GM19468 (cell line): ENCODE measurements around the gene CTDP1.

ENCODE experiments used
- ATAC-seq: cut with Tn5 transposase; IDR thresholded peaks from one replicate; pipeline ENCODE4 v1.9.1; 2021; ENCODE audit warnings: mild to moderate bottlenecking, moderate library complexity, moderate number of reproducible peaks; ENCODE audit not compliant: unreplicated experiment; ENCODE audit errors: extremely low read depth

CTDP1 gene

DNA sequence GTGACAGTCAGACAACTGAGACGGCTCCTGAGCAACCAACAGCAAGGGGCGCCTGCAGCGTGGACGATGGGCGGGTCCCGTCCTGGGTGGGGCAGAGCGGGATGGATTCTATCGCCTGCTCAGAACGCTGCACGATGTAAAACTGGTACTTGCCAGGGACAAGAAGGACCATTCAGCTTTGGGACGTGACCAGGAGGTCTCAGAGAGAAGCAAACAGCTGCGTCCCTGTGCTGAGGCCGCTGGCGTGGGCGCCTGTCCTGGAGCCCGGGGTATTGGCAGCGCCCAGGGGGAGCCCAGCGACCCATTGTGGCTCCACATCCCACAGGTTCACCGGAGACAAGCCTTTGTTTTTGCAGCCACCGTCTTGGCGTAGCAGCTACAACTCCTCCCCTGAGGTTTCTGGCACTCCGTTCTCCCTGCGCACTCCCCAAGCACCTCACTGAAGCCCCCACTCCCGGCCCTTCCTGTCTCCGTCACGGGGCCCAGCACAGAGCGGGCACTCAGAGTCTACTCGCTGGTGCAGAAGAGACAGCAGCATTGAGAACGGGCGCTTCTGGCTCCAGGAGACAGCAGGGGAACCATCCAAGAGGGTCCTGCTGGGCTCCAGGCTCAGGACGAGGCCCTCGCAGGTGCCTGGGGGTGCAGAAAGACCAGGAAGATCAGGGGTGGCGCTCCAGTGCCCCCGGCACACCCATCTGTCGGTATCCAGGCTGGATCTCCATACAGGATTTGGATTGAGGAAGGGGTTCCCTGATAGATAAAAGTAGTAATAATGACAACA is 96.0 kb downstream of the CTDP1 start:
- no peak for ATAC-seq

- no peak for ATAC-seq
Measured at GRCh38 chr18:79776674-79777073, 97.1 kb downstream of the CTDP1 start.

GRCh38 chr18:79778291-79778791 is 98.7 kb downstream of the CTDP1 start:
- ATAC-seq = no peak

- no peak for ATAC-seq
Measured at GRCh38 chr18:79779021-79779699, 99.6 kb downstream of the CTDP1 start.

- no peak for ATAC-seq
Measured at GRCh38 chr18:79779700-79780190, 100.1 kb downstream of the CTDP1 start.

- ATAC-seq = no peak
Measured at GRCh38 chr18:79780547-79780946, 100.9 kb downstream of the CTDP1 start.

DNA sequence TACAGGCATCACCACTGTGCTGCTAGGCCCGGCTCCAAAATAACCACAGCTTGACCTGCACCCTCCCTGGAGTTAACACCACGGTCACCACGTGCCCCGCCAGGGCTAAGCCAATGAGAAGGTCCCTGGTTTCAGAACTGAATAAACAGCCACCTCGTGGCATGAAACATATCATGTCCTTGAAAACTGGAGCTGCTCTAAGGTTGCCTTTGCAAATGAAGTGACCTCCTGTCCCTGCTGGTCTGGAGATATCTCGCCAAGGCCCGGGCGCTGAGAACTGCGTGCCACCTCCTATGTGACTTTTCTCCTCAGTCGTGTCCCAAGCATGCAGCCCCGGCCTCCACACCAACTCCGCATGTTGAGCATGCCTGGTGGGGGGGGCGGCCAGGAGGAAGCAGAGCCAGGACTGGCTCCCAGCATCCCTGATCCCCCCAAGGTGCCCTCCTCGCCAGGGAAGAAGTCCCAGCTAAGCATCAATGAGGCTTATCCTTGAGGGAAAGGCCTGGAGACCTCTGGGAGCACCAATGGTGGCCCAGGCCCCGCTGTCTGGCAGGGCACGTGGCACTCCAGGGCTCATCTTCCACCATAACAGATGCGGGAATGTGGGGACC is 101.8 kb downstream of the CTDP1 start:
- ATAC-seq = no peak

DNA sequence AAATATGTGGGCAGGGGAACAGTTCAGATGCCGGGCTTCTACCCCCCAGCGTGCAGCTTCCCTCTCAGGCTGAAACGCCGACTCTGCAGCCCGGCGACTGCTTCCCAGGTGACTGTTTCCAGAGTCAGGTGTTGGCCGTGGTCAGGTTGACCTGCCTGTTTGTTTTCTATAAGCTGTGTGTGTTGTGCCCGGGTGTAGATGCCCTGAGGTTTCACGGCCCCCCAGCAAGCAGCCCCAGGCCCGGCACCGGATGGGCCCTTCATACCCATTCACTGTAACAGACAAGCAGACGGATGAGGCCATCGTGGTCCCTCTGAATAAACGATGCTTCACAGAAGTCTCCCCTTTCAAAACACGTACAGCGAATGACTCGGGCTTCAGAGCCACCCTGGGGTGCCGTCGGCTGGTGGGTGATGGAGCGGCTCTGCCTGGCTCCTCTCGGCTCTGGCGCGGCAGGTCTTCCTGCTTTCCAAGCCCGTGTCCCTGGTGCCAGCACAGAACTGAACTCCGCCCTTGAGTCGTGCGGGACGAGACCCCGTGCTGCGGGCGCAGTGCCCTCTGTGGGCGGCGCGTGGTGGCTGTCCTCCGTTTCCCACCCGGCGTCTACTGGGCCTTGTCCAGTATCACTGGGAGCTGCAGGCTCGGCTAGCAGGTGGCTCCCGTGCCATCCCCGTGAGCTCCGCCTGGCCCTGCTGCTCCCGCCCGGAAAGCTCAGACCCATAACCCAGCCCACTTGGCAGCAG is 103.1 kb downstream of the CTDP1 start:
- ATAC-seq = no peak

DNA sequence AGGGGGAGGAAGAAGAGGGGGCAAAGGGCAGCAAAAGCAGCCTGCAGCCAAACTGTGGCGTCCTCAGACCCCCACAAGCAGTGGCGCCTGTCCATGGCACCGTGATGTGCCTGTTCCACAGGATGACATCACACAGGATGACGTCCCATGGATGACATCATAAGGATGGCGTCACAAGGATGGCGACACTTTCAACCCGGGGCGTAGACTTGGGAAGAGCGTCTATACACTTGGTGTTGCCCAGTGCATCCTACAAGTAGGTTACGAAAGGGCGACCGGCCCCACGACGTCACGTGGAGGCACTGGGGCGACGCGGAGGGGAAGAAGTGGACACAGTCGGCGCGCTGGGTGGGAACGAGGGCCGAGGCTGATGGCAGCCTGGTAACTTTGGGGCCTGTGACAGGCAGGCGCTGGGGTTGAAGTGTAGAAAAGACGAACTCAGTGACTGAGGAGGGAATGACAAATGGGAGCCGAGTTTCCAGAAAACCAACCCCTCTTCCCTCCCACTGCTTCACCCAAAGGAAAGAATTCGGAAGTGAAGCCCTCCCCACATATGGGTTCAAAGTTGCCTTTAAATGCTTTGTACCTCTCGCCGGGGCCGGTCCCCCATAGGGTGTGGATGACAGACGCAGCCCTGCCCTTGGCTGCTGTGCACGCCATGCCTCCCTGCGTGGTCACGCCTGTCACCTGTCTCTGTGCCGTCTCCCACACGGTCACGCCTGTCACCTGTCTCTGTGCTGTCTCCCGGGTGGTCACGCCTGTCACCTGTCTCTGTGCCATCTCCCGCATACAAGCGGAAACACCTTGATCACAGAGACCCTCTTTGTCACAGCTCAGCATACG is 104.7 kb downstream of the CTDP1 start:
- ATAC-seq = no peak

GRCh38 chr18:79784965-79785770 is 105.6 kb downstream of the CTDP1 start:
- ATAC-seq = no peak

DNA sequence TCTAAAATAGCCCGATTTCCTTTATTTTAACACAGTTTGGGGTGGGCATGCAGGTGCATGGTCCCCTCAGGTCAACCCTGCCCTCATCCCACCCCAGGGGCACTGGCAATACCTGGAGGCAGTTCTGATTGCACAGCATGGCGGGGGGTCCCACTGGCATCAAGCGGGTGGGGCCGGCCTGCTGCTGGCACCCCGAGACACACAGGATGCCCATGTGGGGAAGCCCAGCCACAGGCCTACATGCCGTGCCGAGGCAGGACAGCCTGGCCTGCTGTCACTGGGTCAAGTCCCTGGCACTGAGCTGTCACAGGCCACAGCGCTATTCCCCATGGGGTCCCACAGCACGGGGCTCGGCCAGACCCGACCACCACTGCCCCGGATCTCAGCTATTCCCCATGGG is 106.2 kb downstream of the CTDP1 start:
- no peak for ATAC-seq

DNA sequence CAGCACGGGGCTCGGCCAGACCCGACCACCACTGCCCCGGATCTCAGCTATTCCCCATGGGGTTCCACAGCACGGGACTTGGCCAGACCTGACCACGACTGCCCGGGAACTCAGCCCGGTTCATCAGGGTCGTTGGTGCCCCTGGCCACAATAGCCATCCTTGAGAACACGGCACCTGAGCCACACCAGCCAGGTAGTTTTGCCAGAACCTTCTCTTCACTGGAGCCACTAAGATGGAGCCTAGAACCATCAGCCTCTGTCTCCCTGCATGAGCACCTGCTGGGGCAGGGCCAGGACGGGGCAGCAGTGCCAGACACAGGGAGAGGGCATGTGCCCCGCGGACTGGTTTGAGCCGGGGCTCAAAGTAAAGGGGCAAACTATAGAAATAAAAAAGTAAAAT is 106.7 kb downstream of the CTDP1 start:
- no peak for ATAC-seq

- ATAC-seq = no peak
Measured at GRCh38 chr18:79786786-79787526, 107.4 kb downstream of the CTDP1 start.

GRCh38 chr18:79787527-79787864 is 107.9 kb downstream of the CTDP1 start:
- no peak for ATAC-seq

- ATAC-seq = no peak
Measured at GRCh38 chr18:79787865-79788733, 108.5 kb downstream of the CTDP1 start.

DNA sequence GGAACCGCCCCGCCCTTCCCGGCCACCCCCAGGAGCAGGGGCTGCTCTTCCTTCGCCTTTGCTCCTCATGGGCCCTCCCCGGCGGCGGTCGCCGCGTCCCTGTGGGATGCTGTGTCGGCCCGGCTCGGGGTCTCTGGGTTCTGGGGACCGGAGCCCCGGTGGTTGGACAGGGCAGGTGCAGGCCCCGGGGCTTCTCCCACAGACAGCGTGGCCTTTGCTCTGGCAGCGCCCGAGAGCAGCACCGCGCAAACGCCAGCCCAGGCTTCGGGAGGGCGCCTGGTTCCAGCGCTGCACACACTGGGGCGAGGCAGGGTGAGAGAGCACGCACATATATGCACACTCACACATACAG is 109.1 kb downstream of the CTDP1 start:
- no peak for ATAC-seq
